ENCODE results near the gene JADE1. TPM values are rescaled to one million over a fixed set of nuclear protein-coding genes. Genes with fewer than 3 reads are reported as not detected.

Gene JADE1
- total RNA-seq (2012; rRNA removed) (32.6 and 32.8 TPM in 2 replicates), polyA plus RNA-seq (2012; rRNA removed) (12.0 and 13.8 TPM in 2 replicates), Bru-seq, nascent RNA (percentile 93 among the genes with signal in this experiment), BruChase-seq, experiment 1, labeled RNA remaining after a 6-hour chase (percentile 83 among the genes with signal in this experiment), BruChase-seq, experiment 2, labeled RNA remaining after a 2-hour chase (percentile 84 among the genes with signal in this experiment)
- 8.9 and 11.1 TPM in 2 replicates for polyA plus RNA-seq (2012; cell fraction: cytosol; rRNA removed)
- polyA plus RNA-seq (2012; cell fraction: nucleus; rRNA removed; ENCODE audit: low replicate concordance) = 15.7 and 33.1 TPM in 2 replicates
- long read RNA-seq, full-length matches to known transcripts = 33 of 55 reads
- long read RNA-seq, partial matches to known transcripts = 7 of 55 reads
- long read RNA-seq, other reads (novel, unspliced or antisense) = 15 of 55 reads

DNA sequence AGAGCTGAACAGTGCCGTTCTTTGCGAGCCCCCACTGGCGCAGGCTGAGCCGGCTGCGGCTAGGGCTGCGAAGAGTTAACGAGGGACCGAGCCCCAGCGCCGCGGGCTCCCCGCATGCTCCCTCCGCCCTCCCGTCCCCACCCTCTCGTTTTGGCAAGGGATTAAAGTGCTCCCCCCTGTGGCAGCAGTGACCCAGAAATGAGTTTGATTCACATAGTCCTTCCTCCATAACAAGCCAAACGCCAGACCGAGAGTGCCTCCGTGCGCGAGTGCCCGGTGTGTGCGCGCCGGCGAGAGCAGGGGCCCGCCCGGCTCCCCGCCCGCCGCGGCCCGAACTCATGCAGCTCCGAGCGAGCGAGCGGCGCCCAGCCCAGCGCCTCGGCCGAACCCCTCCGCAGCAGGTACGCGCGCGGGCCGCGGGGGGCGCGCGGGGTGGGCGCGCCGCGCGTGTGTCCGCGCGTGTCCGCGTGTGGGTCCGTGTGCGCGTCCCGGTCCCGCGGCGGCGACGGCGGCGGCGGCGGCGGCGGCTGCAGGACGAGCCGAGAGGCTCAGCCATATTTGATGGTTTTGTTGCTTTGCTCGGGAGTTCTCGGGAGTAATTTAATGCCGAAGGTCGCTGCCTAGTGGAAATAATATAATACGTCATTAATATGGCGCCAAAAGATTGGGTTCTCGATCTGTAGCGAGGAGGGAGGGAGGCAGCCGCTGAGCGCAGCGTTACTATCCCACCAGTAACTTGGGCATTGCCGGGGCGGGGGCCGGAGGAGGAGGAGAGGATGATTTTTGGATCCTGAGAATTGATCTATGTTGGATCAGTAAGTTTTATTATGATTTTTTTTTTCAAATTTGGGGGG, at the start of gene JADE1:
Gene JADE1 (plus strand): TSS at position 224 of the 854 bp plus-strand sequence. CDS start 22,059 bp downstream, outside the sequence.
- H2AFZ ChIP-seq (replicated peaks; ENCODE audit: low read length, poor library complexity) = peak within 1 kb of the TSS; percentile 88
- in situ Hi-C loops (cut with MboI; ENCODE audit: low sequenced_read_pairs) = loop anchor here (5.0 to 10.0 kb wide), 3 partner anchors 53 to 347 kb away; no protein-coding TSS in a partner anchor
- intact Hi-C loops (cut with micrococcal nuclease) = loop anchor here (1.0 to 2.0 kb wide), 8 partner anchors 235 to 618 kb away; no protein-coding TSS in a partner anchor
- H4K20me1 ChIP-seq (ENCODE audit: insufficient read depth, low read length) = no peaks in the 10 kb centered on the region
- peak within 1 kb of the TSS; percentile 94 for H4K91ac ChIP-seq (ENCODE audit: insufficient read depth, low read depth, low read length)
- dilution Hi-C loops (cut with HindIII; ENCODE audit: low sequenced_read_pairs, unreplicated experiment) = no loop called here
- POLR2A ChIA-PET (ENCODE audit: unreplicated experiment) = interaction anchor here (0.7 kb wide), 2 partner anchors 210 to 298 kb away, joined by 10 to 15 read pairs; no protein-coding TSS in a partner anchor
- H3K36me3 ChIP-seq (ENCODE audit: control insufficient read depth, insufficient read depth, low read length) = no peaks in the 10 kb centered on the region
- H3K9ac ChIP-seq (ENCODE audit: low read depth, low read length) = peak within 1 kb of the TSS; percentile 98
- H3K9me1 ChIP-seq (ENCODE audit: insufficient read depth, low read length) = no peaks in the 10 kb centered on the region
- peak within 1 kb of the TSS; percentile 90 for H2BK5ac ChIP-seq (ENCODE audit: low read depth, low read length, poor library complexity, severe bottlenecking)
- DNase-seq (peak; percentile 95), ATAC-seq (ENCODE audit: low read depth) (peak; percentile 64)
- peak within 1 kb of the TSS; percentile 94 for H3K4me2 ChIP-seq (ENCODE audit: low read depth, low read length)
- H2BK20ac ChIP-seq (ENCODE audit: low read depth, low read length) = peak within 1 kb of the TSS; percentile 94
- WGBS, 2 experiments (ENCODE audit: extremely low coverage in 2 of 2, insufficient read length in 1 of 2) = 1% methylated on average over 26 of the region's 91 CpGs; no CpG with 5 or more reads in 1 of the 2 experiments
- peak within 1 kb of the TSS; percentile 96 for H2BK120ac ChIP-seq (ENCODE audit: low read depth, low read length)
- peak within 1 kb of the TSS; percentile 54 to 93 for H4K8ac ChIP-seq (ENCODE audit: low read depth in 2 of 2, low read length in 2 of 2)
- H2AK5ac ChIP-seq (ENCODE audit: low read depth, low read length) = peak within 1 kb of the TSS; percentile 92
- H3K18ac ChIP-seq (ENCODE audit: low read depth, low read length) = peak within 1 kb of the TSS; percentile 94
- H3K79me1 ChIP-seq (ENCODE audit: low read depth in 1 of 2, low read length in 2 of 2) = peaks cover 6 to 18% of the 10 kb centered on the region in 2 experiments; a peak in 3 of 4 replicates
- CTCF ChIA-PET = interaction anchor here (0.6 to 1.1 kb wide), 4 partner anchors 102 to 590 kb away, joined by 3 to 5 read pairs (median 4); no protein-coding TSS in a partner anchor
- peak within 1 kb of the TSS; percentile 84 for H3K4me3 ChIP-seq (ENCODE audit: insufficient read depth, low read depth, low read length)
- H4K5ac ChIP-seq (ENCODE audit: low read depth, low read length) = peak within 1 kb of the TSS; percentile 92
- peak within 1 kb of the TSS; percentile 94 for H2AK9ac ChIP-seq (replicated peaks; ENCODE audit: low read depth, low read length, poor library complexity)
- no peaks in the 10 kb centered on the region for H3K9me3 ChIP-seq (ENCODE audit: control insufficient read depth, insufficient read depth, low read length)
- H2BK15ac ChIP-seq (ENCODE audit: low read depth, low read length) = peak within 1 kb of the TSS; percentile 91; the same call in 2 of the 3 replicates
- peak within 1 kb of the TSS; percentile 90 for H3K23ac ChIP-seq (ENCODE audit: low read depth, low read length)
- H3K14ac ChIP-seq (replicated peaks; ENCODE audit: low read depth, low read length) = peak within 1 kb of the TSS; percentile 94
- BruUV-seq (replicated peaks) = no TSS peak
- peak within 1 kb of the TSS; percentile 95 for H3K27ac ChIP-seq (ENCODE audit: insufficient read depth, low read length)
- peak within 1 kb of the TSS; percentile 94 for H3K56ac ChIP-seq (ENCODE audit: extremely low read depth, insufficient read depth, low read length)
- H3K27me3 ChIP-seq (ENCODE audit: control insufficient read depth, insufficient read depth, low read length) = no peaks in the 10 kb centered on the region
- H3K4me1 ChIP-seq (ENCODE audit: control insufficient read depth, insufficient read depth, low read length) = no peaks in the 10 kb centered on the region
- H3K4ac ChIP-seq (ENCODE audit: low read depth, low read length) = peak within 1 kb of the TSS; percentile 92
- TF ChIP-seq MAFK (IDR thresholded peaks at IDR 0.05; ENCODE audit: low read depth, low read length) (no peak), USF2 (IDR thresholded peaks at IDR 0.05; ENCODE audit: low read depth, low read length) (no peak), ELK1 (IDR thresholded peaks at IDR 0.05; ENCODE audit: borderline replicate concordance, low read depth, low read length) (no peak), CTCF (conservative IDR thresholded peaks at IDR 0.05; ENCODE audit: low read depth, low read length) (peak; percentile 93), MAZ (IDR thresholded peaks at IDR 0.05; ENCODE audit: borderline replicate concordance, low read depth, low read length) (peak; percentile 100), SMC3 (IDR thresholded peaks at IDR 0.05; ENCODE audit: low read depth, low read length) (peak; percentile 90), FOS (IDR thresholded peaks at IDR 0.05; ENCODE audit: low read depth, low read length) (no peak), CEBPB (IDR thresholded peaks at IDR 0.05; ENCODE audit: low read depth, low read length) (no peak), MXI1 (IDR thresholded peaks at IDR 0.05; ENCODE audit: borderline replicate concordance, low read depth, low read length) (0 out of 2 replicates have a peak, but pooled peaks have one; percentile 19)
